ENCODE data around the gene LGI2.

LGI2 gene

DNA sequence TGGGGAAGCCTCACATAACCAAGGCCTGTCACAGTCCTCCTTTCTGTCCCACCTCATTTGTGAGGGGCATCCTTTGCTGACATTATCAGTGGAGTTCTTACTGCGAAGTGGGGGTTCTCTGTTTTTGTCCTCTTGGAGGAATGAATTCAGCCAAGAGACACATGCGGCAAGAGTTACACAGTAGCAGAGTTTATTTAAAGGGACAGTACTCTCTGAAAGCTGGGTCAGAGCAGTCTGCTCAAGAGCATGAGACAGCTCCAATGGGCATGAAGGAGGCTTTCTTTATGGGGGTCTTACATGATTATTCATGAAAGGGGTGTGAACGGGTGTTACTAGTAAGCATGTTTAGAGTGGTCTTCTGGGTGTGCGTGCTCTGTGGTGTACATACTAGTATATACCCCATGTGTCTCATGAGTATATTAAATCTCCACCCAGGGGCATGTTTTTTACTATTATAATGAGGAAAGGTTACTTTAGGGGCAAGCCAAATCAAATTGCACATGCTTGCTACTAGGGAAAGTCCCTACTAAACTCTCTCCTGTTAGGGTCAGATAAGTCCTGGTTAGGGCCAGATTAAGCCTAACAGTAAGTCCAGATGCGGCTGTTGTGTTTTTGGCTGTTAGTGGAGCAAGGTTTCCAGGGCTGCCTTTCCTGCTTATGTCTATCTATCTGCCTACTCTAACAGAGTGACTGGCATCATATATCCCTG lies 19.8 kb upstream of the LGI2 start:
- Histone ChIP-seq H3K27ac (ENCODE audit: low read depth, low read length) (no peak overlapping the region), H3K4me1 (ENCODE audit: insufficient read depth, low read length) (no peaks in the 10 kb centered on the region), H3K27me3 (ENCODE audit: insufficient read depth, low read length) (no peaks in the 10 kb centered on the region), H3K9me3 (ENCODE audit: insufficient read depth, low read depth, low read length) (peaks cover 19% of the 10 kb centered on the region), H3K4me3 (ENCODE audit: low read length) (no peak overlapping the region), H3K36me3 (ENCODE audit: insufficient read depth, low read length) (no peaks in the 10 kb centered on the region), H3K9ac (ENCODE audit: low read depth, low read length) (no peak overlapping the region)
- 97% methylated on average over 3 of the region's 5 CpGs for WGBS

DNA sequence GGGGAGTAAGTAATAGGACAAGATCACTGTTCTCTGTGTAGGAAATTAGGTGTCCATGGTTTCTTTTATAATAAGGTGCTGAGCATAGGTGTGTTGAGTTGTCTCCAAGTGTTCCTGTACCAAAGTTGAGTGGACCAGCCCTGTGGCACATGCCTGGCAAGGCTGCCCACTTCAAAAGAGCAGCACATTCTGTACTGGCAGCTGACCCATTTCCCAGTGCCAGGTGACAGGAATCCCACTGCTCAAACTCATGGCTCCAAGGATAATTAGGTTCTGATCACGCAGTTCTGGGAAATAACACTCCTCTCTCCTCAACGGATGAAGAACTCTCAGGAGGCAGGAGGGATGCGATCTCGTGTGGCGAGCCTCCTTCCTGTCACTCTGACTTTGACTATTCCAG lies 12.8 kb upstream of the LGI2 start:
- Histone ChIP-seq H3K36me3 (ENCODE audit: insufficient read depth, low read length) (no peaks in the 10 kb centered on the region), H3K27ac (ENCODE audit: low read depth, low read length) (no peak overlapping the region), H3K9me3 (ENCODE audit: insufficient read depth, low read depth, low read length) (no peaks in the 10 kb centered on the region), H3K4me1 (ENCODE audit: insufficient read depth, low read length) (no peaks in the 10 kb centered on the region), H3K9ac (ENCODE audit: low read depth, low read length) (no peak overlapping the region), H3K27me3 (ENCODE audit: insufficient read depth, low read length) (0 out of 2 replicates have a peak, but pooled peaks cover 4% of the 10 kb centered on the region), H3K4me3 (ENCODE audit: low read length) (no peak overlapping the region)
- WGBS, result 88% methylated on average over 5 of the region's 5 CpGs

GRCh38 chr4:25033526-25033925 lies 2.8 kb upstream of the LGI2 start:
- H3K27me3 ChIP-seq (ENCODE audit: insufficient read depth, low read length), result peaks cover 42% of the 10 kb centered on the region
- H3K36me3 ChIP-seq (ENCODE audit: insufficient read depth, low read length), result no peaks in the 10 kb centered on the region
- WGBS, result 94% methylated on average over 4 of the region's 4 CpGs
- H3K27ac ChIP-seq (ENCODE audit: low read depth, low read length), result no peak overlapping the region
- no peak overlapping the region for H3K9ac ChIP-seq (ENCODE audit: low read depth, low read length)
- peaks cover 15% of the 10 kb centered on the region for H3K4me1 ChIP-seq (ENCODE audit: insufficient read depth, low read length)
- H3K4me3 ChIP-seq (ENCODE audit: low read length), result no peak overlapping the region
- H3K9me3 ChIP-seq (ENCODE audit: insufficient read depth, low read depth, low read length), result no peaks in the 10 kb centered on the region

DNA sequence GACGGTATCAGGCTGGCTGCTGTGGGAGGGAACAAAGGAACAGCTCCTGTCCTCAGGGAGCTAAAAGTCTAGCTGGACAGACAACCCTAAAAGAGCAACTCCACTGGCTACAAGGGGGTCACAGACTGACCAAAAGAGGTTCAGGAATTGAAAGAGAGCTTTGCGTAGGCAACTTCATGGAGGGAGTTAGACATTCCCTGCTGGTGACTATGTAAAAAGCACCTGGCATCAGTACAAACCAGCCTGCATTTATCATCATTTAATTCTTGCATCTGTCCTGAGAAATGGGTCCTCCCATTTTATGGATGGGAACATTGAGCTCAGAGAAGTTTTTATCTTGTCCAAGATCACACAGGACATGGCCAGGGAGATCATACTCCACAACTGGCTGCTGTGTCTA lies 1.4 kb upstream of the LGI2 start:
- Histone ChIP-seq H3K9ac (ENCODE audit: low read depth, low read length) (no peak overlapping the region), H3K27ac (ENCODE audit: low read depth, low read length) (no peak overlapping the region), H3K4me1 (ENCODE audit: insufficient read depth, low read length) (peaks cover 18% of the 10 kb centered on the region), H3K4me3 (ENCODE audit: low read length) (no peak overlapping the region), H3K36me3 (ENCODE audit: insufficient read depth, low read length) (no peaks in the 10 kb centered on the region), H3K9me3 (ENCODE audit: insufficient read depth, low read depth, low read length) (no peaks in the 10 kb centered on the region), H3K27me3 (ENCODE audit: insufficient read depth, low read length) (peaks cover 50% of the 10 kb centered on the region)
- WGBS, result 91% methylated on average over 2 of the region's 2 CpGs

- Histone ChIP-seq H3K27me3 (ENCODE audit: insufficient read depth, low read length) (peaks cover 50% of the 10 kb centered on the region), H3K4me1 (ENCODE audit: insufficient read depth, low read length) (peaks cover 21% of the 10 kb centered on the region), H3K27ac (ENCODE audit: low read depth, low read length) (no peak overlapping the region), H3K36me3 (ENCODE audit: insufficient read depth, low read length) (peaks cover 3% of the 10 kb centered on the region; the same call in 1 of the 2 replicates), H3K9ac (ENCODE audit: low read depth, low read length) (peak overlapping the region; percentile 49; the same call in 1 of the 2 replicates), H3K9me3 (ENCODE audit: insufficient read depth, low read depth, low read length) (no peaks in the 10 kb centered on the region), H3K4me3 (ENCODE audit: low read length) (peak overlapping the region; percentile 53)
- 10% methylated on average over 26 of the region's 26 CpGs for WGBS
Observed at GRCh38 chr4:25031077-25031621, 403 bp upstream of the LGI2 start.

GRCh38 chr4:25029479-25030276 lies 1.1 kb downstream of the LGI2 start:
- 44% methylated on average over 19 of the region's 19 CpGs for WGBS
- Histone ChIP-seq H3K9me3 (ENCODE audit: insufficient read depth, low read depth, low read length) (no peaks in the 10 kb centered on the region), H3K4me3 (ENCODE audit: low read length) (peak overlapping the region; percentile 53), H3K27ac (ENCODE audit: low read depth, low read length) (no peak overlapping the region), H3K9ac (ENCODE audit: low read depth, low read length) (no peak overlapping the region), H3K27me3 (ENCODE audit: insufficient read depth, low read length) (peaks cover 50% of the 10 kb centered on the region), H3K4me1 (ENCODE audit: insufficient read depth, low read length) (peaks cover 21% of the 10 kb centered on the region), H3K36me3 (ENCODE audit: insufficient read depth, low read length) (peaks cover 6% of the 10 kb centered on the region; the same call in 1 of the 2 replicates)

DNA sequence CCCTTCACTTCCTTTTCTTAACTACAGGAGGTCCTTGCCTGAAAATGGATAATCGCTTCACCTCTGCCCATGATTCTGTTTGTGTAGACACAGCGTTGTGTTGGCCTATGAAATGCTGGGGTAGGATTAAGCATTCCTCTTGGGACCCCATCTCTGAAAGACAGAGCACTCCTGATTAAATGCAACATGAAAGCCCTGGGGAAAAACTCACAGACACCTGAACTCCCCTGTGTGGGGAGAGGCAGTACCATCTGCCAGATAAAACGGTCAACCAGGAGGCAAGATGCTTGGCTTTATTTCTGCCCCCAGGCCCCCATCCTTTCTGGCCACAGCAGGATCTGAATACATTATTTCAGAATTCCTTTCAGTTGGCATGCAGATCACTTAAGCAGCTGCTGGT lies 1.9 kb downstream of the LGI2 start:
- H3K4me1 ChIP-seq (ENCODE audit: insufficient read depth, low read length), result peaks cover 21% of the 10 kb centered on the region
- H3K27ac ChIP-seq (ENCODE audit: low read depth, low read length), result no peak overlapping the region
- WGBS, result 76% methylated on average over 3 of the region's 3 CpGs
- H3K9ac ChIP-seq (ENCODE audit: low read depth, low read length), result no peak overlapping the region
- peaks cover 6% of the 10 kb centered on the region; the same call in 1 of the 2 replicates for H3K36me3 ChIP-seq (ENCODE audit: insufficient read depth, low read length)
- no peak overlapping the region for H3K4me3 ChIP-seq (ENCODE audit: low read length)
- H3K9me3 ChIP-seq (ENCODE audit: insufficient read depth, low read depth, low read length), result no peaks in the 10 kb centered on the region
- peaks cover 50% of the 10 kb centered on the region for H3K27me3 ChIP-seq (ENCODE audit: insufficient read depth, low read length)

DNA sequence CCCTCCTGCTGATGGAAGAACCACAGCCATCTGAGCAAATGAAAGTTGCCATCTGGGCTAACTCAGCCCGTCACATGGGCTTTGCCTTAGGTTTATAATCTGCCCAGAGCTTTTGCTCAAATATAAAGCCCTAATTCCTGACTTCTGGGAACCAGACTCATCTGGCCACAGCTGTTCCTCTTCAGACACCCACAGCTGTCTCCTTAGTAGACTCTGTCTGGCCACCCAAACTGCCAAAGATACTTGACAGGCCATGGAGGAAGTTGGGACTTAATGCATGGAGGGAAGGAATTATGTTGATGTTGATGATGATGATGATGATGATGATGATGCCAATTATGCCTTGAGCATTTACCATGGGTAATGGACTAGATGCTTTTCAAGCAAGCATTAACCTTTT lies 8.0 kb downstream of the LGI2 start:
- 0 out of 2 replicates have a peak, but pooled peaks cover under 1% of the 10 kb centered on the region for H3K27me3 ChIP-seq (ENCODE audit: insufficient read depth, low read length)
- H3K27ac ChIP-seq (ENCODE audit: low read depth, low read length), result no peak overlapping the region
- 94% methylated on average over 1 of the region's 1 CpG for WGBS
- H3K4me1 ChIP-seq (ENCODE audit: insufficient read depth, low read length), result peaks cover 3% of the 10 kb centered on the region; the same call in 1 of the 2 replicates
- H3K9me3 ChIP-seq (ENCODE audit: insufficient read depth, low read depth, low read length), result no peaks in the 10 kb centered on the region
- no peak overlapping the region for H3K9ac ChIP-seq (ENCODE audit: low read depth, low read length)
- H3K4me3 ChIP-seq (ENCODE audit: low read length), result no peak overlapping the region
- peaks cover 14% of the 10 kb centered on the region for H3K36me3 ChIP-seq (ENCODE audit: insufficient read depth, low read length)

DNA sequence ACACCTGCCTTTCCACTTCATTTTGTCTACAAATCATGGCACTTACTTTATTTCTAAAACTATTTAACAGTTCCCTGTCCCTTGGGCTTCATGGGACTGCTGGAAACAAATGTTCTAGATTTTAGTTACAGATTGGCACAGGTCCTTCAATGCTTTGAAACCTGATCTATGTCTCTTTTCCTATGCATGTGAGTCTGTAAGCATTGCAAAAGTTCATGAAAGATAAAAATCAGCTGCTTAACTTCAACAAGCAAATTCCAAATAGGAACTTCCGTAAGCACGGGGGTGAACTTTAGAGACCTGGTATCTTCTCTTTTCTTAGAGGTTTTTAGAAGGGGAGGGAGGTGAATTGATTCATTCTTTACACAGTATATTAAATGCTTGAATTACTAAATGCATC lies 9.5 kb downstream of the LGI2 start:
- Histone ChIP-seq H3K4me3 (ENCODE audit: low read length) (no peak overlapping the region), H3K36me3 (ENCODE audit: insufficient read depth, low read length) (peaks cover 13% of the 10 kb centered on the region), H3K27ac (ENCODE audit: low read depth, low read length) (no peak overlapping the region), H3K9me3 (ENCODE audit: insufficient read depth, low read depth, low read length) (no peaks in the 10 kb centered on the region), H3K4me1 (ENCODE audit: insufficient read depth, low read length) (no peaks in the 10 kb centered on the region), H3K9ac (ENCODE audit: low read depth, low read length) (no peak overlapping the region), H3K27me3 (ENCODE audit: insufficient read depth, low read length) (no peaks in the 10 kb centered on the region)
- no CpG with 5 or more reads among the region's 2 CpGs for WGBS

DNA sequence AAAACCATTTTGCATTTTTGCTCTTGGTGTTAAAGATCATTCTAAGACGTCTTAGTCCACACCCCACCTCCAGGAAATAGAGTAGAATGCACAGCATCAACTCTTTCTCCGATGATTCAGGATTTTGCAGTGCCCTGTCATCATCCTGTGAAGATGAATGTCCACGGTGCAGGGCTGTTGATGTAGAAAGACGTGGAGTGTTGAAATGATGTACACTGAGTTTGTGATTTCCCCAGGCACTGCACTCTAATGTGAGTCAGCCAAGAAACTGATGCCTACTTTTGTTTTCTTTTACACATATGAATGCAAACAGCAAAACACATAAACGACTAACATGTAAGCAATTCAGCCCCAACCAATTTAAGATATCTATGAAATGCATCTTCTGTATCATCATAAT lies 10.5 kb downstream of the LGI2 start:
- H3K27ac ChIP-seq (ENCODE audit: low read depth, low read length), result no peak overlapping the region
- no peak overlapping the region for H3K9ac ChIP-seq (ENCODE audit: low read depth, low read length)
- H3K4me1 ChIP-seq (ENCODE audit: insufficient read depth, low read length), result peaks cover 2% of the 10 kb centered on the region
- whole genome bisulfite sequencing, result 94% methylated on average over 5 of the region's 5 CpGs
- no peaks in the 10 kb centered on the region for H3K27me3 ChIP-seq (ENCODE audit: insufficient read depth, low read length)
- peaks cover 13% of the 10 kb centered on the region for H3K36me3 ChIP-seq (ENCODE audit: insufficient read depth, low read length)
- no peaks in the 10 kb centered on the region for H3K9me3 ChIP-seq (ENCODE audit: insufficient read depth, low read depth, low read length)
- H3K4me3 ChIP-seq (ENCODE audit: low read length), result no peak overlapping the region

DNA sequence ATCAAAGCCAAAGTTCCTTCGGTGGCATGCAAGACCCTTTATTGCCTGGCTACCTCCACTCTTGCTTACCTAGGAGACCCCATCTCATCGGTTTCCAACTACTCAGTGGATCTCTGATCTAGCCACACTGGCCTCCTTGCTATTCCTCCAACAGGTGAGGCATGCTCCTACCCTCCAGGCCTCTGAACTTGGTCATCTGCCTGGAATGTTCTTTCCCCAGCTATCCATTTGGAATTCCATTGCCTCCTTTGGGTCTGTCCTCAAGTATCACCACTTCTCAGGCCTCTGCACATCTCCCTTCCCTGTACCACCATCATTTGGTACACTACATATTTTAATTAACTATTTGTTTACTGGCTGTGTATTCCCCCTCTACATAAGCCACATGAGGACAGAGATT lies 11.2 kb downstream of the LGI2 start:
- Histone ChIP-seq H3K36me3 (ENCODE audit: insufficient read depth, low read length) (peaks cover 10% of the 10 kb centered on the region), H3K4me1 (ENCODE audit: insufficient read depth, low read length) (peaks cover 6% of the 10 kb centered on the region), H3K9me3 (ENCODE audit: insufficient read depth, low read depth, low read length) (no peaks in the 10 kb centered on the region), H3K9ac (ENCODE audit: low read depth, low read length) (no peak overlapping the region), H3K27me3 (ENCODE audit: insufficient read depth, low read length) (no peaks in the 10 kb centered on the region), H3K4me3 (ENCODE audit: low read length) (no peak overlapping the region), H3K27ac (ENCODE audit: low read depth, low read length) (no peak overlapping the region)
- WGBS, result 95% methylated on average over 2 of the region's 2 CpGs

All from HUES64 (cell line).